HG02943 (cell line): ENCODE data around the gene GABPB2.
"Not testable (repeated sequence)": the region's sequence is repeated elsewhere in the genome, so short reads cannot be mapped to it uniquely, and the experiment has no call there.

Experiments
- ATAC-seq: cut with Tn5 transposase; IDR thresholded peaks from one replicate; pipeline ENCODE4 v1.9.1; 2021; ENCODE audit warnings: mild to moderate bottlenecking, low read depth, moderate library complexity; ENCODE audit not compliant: unreplicated experiment

Gene GABPB2

DNA sequence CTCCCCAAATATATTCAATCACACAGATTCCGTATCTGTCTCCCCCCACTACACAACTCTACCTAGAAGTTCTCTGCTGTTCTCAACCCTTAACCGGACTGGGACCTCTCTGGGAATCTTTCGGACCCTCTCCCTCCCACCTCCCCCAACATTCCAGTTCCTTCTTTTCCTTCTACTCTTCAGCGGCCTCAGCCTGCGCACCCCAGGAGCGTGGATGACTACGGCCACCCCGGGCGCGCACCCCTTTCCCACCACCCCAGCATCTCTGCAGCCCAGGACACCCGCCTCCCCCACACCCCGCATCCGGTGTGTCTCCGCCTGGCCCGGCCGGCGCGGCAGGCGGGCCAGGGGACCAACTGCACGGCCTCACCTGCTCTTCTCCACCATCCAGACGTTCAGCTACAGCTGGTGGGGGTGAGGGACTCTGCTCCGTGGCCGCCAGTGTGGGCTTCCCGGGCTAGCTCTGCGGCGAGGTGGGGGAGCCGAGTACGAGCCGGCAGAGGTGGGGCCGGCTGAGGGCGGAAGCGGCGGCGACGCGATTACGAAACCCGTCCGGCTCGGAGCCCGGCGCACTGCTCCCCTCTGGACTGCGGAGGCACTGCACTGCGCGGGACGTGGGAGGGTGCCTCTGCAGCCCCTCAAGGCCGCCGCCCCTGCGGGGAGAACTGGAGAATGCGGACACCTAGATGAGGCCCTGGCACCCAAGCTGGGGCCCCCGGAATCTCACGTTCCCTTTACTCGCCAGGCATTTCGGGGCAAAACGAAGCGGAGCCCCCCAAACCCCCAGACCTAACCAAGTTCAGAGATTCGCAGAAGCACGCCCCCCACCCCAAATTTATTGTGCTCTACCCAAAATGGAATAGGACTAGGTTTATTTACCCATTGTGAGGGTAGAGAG is 11.2 kb upstream of the GABPB2 start, which contains the start of gene CDC42SE1:
Gene CDC42SE1 (minus strand): TSS at position 514 of the 898 bp plus-strand sequence. CDS start 3,892 bp downstream, outside the sequence.
- peak; percentile 69 for ATAC-seq

DNA sequence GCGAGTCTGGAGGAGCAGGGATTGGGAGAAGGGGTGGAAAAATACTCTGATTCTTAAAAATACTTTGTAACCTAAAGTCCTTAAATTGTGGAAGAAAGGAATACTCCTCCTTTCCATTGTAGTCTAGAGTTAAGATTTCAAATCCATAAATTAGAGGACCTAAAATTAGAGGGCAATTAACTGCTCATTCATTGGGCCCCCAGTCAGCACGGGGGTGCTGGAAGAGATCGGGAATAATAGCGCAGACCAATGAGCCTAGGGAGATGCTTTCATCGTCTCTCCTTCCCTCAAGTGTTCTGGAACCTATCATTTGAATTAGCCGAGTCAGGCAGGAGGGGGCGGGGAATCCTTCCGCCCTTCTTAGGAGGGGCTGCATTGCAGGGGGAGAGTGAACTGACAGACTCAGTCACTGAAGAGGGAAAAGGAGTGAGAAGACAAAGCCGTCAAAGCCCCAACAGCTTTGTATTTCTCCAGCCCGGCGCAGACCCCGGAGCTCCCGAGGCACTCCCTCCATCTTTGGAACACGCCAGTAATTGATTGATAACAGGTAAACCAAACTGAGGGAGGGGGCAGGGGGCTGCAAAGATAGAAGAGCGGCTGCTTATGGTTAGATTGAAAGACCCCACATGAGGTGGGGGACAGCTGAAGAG is 10.4 kb upstream of the GABPB2 start, which contains the start of gene MLLT11:
Gene MLLT11 (plus strand): TSS at position 391 of the 650 bp plus-strand sequence. CDS start 6,828 bp downstream, outside the sequence.
- no peak for ATAC-seq

DNA sequence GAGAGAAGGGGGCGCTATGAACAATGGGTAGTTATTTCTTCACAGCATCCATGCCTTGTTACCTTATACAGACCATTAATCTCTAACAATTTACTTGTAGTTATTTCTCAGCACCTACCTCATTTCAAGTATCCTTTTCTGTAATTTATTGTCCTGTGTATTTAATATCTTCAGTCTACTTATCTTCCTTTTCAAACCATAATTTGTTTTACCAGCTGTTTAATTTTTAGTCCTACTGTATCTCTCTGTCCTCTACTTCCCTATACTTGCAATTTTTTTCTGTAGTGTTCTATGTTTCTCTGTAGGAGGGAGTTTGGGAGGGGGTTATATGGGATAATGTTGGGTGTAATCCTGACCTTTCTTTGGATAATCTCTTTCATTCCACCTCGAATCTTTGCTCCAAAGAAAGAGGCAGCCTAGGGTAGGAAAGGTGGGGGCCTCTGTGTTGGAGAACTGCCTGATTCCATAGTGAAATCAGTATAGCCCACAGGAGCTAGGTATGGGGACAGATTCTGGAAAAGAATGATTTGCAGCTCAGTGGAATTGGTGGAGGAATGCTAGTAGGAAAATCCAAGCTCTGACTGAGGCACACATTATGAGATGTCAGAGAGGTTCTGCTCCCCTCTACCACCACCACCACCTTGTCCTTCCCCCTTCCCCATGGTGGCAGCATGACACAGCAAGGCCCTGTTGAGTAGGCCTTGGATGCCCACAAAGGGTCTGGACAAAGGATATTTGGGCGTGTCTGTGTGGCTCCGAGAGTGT is 9.7 kb upstream of the GABPB2 start:
- ATAC-seq = no peak

DNA sequence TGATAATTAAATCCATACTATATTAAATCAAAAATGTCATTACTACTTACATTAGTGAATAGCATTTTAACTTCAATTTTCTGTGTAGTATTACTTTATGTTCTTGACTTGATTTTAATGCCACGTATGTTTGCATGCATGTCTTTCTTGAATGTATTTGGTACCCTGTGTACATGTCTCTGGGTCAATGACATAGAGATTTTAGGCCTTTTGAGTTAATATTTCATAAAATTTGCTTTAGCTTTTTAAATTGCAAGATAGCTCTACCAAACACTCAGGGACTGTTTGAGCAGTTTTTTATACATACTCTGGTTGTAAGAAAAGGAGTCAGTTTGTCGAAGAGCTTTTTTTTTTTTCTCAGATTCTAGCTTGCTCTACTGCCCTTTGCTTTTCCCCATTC is 8.9 kb upstream of the GABPB2 start:
- ATAC-seq = no peak

DNA sequence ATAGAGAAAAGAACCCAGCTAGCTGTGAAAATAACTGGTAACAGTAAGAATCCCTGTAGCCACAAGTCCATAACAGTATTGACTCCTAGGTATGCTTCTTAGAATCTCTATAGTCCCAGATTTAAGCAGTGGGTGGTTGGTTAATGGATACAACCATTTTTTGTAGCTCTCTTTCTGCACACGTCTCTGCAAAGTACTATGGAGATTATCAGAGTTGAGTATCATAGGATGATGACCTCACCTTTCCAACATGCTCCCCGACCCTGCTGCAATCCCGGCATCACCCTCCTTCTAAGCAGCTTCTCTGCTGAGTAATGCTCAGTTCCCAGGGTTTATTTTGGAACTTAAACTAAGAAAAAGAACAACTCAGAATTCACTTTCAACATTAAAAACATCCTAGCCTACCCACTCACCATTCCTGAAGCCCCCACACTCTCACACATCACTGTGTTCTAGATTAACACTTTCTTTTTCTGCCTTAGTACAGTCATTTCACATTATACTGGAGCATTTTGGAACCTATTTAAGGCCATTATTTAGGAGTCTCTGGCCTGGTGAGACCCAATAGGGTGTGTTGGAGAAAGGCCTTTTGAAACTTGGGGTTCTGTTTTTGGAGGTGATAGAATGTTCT is 7.7 kb upstream of the GABPB2 start:
- ATAC-seq = no peak

DNA sequence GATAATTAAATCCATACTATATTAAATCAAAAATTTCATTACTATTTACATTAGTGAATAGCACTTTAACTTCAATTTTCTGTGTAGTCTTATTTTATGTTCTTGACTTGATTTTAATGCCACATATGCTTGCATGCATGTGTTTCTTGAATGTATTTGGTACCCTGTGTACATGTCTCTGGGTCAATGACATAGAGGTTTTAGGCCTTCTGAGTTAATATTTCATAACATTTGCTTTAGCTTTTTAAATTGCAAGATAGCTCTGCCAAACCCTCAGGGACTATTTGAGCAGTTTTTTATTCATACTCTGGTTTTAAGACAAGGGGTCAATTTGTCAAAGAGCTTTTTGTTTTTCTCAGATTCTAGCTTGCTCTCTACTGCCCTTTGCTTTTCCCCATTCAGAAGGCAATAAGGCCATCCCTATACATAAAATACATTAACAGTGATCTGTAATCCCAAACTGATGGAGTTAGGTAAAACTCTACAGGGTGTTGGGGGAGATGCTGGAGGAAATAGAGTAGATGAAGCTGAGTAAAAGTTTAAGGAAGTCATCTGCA is 5.4 kb upstream of the GABPB2 start:
- no peak for ATAC-seq

DNA sequence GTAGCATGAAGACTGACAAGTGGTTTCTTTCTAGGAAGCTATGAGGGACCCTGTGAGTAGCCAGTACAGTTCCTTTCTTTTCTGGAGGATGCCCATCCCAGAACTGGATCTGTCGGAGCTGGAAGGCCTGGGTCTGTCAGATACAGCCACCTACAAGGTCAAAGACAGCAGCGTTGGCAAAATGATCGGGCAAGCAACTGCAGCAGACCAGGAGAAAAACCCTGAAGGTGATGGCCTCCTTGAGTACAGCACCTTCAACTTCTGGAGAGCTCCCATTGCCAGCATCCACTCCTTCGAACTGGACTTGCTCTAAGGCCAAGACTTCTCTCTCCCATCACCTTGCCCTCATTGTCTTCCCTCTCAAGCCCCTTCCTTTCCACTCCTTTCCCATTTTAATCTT is 3.4 kb upstream of the GABPB2 start:
- no peak for ATAC-seq

DNA sequence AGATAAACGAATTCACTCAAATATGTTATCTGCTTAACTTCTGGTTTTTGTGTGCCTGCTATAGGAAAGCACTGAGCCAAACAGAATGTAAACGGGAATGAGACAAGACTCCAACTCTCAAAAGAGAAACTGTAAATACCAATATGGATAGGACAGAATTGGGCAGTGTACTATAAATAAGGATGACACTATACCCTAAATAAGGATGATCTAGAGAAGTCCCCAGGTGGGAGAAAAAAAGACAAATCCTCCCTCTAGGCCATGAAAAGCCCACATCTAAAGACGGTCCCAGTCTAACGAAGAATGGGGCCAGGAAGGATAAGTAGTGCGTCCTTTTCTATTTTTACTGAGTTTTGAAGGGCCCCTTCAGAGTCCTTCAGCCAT is 1.5 kb upstream of the GABPB2 start:
- ATAC-seq = no peak

DNA sequence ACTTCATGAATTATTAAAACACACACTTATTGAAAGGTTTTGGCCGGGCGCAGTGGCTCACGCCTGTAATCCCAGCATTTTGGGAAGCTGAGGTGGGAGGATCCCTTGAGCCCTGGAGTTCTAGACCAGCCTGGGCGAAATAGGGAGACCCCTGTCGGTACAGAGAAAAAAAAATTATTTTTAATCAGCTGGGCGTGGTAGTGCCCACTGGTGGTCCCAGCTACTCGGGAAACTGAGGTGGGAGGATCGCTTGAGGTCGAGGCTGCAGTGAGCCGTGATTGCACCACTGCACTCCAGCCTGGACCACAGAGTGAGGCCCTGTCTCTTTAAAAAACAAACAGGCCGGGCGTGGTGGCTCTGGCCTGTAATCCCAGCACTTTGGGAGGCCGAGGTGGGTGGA is 1.7 kb downstream of the GABPB2 start:
- no peak for ATAC-seq

DNA sequence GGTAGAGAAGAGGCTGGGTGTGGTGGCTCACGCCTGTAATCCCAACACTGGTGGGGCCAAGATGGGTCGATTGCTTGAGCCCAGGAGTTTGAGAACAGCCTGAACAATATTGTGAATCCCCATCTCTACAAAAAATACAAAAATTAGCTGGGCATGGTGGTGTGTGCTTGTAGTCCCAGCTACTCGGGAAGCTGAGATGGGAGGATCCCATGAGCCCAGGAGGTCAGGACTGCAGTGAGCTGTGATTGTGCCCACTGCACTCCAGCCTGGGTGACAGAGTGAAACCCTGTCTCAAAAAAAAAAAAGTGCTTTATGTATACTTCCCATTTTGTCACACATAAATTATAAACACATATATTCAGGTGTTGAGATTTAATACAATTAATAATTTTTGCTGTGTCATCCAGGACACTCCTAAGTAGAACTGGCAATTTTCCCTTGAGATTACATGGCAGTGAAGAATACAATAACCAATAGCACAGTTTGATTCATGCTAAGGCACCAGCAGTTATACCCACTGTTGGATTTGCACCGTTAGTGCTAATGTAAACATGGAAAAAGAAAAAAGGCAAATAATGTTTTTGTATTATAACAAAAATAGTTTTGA is 15.5 kb downstream of the GABPB2 start:
- ATAC-seq = no peak

DNA sequence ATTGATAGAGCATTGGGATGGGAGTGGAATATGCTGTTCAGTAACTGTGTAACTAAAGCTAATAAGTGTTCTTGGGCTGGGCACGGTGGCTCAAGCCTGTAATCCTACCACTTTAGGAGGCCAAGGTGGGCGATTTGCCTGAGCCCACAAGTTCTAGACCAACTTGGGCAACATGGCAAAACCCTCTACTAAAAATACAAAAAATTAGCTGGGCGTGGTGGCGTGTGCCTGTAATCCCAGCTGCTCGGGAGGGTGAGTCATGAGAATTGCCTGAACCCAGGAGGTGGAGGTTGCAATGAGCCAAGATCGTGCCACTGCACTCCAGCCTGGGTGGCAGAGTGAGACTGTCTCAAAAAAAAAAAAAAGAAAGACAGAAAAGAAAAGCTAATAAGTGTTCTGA is 26.9 kb downstream of the GABPB2 start:
- ATAC-seq = not testable (repeated sequence)

DNA sequence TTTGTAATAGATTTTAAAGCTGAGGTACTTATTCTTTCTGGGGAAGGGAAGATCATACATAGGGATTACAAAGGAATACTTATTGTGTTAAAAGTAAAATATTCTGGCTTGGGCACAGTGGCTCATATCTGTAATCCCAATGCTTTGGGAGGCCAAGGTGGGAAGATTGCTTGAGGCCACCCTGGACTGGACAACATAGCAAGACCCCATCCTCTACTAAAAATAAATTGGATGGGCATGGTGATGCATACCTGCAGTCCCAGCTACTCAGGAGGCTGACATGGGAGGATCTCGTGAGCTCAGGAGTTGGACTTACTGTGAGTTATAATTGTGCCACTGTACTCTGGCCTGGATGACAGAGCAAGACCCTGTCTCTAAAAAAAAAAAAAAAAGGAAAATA is 27.6 kb downstream of the GABPB2 start:
- ATAC-seq = no peak

DNA sequence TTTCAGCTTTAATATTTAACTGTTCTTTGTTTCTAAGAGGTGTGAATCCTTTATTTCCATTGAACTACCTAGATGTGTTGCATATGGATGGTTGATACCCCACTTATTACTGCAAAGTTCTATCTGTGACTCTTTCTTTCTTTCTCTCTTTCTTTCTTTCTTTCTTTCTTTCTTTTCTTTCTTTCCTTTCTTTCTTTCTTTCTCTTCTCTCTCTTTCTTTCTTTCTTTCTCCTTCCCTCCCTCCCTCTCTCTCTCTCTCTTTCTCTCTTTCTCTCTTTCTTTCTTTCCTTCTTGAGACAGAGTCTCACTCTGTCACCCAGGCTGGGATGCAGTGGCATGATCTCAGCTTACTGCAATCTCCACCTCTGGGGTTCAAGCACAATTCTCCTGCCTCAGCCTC is 34.1 kb downstream of the GABPB2 start:
- ATAC-seq = no peak

DNA sequence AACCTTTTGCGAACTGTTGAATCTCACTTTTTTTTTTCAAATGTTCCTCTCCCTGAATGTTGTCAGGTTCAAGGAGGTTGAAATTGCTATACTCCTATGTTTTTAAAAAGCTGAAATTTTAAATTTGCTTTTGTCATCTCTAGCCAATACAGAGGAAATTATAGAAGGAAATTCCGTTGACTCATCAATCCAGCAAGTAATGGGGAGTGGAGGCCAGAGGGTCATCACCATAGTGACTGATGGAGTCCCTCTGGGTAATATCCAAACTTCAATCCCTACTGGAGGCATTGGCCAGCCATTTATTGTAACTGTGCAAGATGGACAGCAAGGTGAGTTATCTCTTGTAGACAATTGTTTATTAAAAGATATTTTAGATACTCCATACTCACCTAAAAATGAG is 36.3 kb downstream of the GABPB2 start:
- ATAC-seq = no peak

DNA sequence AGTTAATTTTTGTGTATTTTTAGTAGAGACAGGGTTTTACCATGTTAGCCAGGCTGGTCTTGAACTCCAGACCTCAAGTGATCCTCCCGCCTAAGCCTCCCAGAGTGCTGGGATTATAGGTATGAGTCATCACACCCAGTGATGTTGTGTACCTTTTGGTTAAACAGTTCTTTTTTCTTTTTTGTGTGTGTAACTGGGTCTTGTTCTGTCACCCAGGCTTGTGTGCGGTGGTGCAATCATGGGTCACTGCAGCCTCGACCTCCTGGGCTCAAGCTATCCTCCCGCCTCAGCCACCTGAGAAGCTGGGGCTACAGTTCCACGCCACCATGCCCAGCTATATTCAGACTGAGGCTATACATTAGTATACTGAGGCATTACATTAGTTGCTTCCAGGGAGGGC is 37.8 kb downstream of the GABPB2 start:
- no peak for ATAC-seq

DNA sequence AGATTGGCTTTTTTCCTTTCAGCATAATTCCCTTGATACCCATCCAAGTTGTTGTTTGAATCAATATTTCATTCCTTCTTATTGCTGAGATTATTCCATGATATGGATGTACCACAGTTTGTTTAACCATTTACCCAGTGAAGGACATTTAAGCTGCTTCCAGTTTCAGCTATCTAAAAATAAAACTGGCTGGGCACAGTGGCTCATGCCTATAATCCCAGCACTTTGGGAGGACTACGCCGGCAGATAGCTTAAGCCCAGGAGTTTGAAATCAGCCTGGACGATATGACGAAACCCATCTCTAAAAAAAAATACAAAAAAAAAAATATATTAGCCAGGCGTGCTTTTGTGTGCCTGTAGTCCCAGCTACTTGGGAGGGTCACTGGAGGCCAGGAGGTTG is 43.3 kb downstream of the GABPB2 start:
- no peak for ATAC-seq

DNA sequence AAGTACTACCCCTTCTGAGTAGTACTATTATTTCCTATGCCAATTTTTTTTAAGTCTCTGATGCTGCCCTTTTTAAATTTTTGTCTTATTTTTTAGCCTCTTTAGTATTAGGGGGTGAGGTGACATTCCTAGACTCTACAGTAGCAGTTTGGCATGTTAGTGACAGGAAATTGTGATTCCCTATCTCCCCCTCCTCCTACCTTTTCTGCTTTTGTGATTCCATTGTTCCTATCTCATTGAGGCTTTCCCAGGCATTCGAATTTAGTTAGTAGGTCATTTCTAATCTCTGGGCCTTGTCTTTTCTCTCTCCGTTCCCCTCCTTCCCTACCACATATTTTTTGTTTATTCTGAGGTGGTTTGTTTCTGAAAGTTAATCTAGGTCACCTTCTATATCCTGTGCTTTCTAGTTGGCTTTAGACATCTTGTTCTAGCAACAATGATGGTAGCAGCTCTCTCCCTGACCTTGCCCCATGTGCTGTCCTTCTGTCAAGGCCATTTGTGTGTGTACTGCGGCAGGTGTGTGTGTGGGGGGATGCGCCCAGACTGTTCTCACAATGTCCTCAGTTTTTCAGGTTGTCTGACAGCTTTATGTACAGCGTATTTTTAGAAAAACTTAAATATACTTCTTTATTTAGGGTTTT is 54.3 kb downstream of the GABPB2 start:
- no peak for ATAC-seq

DNA sequence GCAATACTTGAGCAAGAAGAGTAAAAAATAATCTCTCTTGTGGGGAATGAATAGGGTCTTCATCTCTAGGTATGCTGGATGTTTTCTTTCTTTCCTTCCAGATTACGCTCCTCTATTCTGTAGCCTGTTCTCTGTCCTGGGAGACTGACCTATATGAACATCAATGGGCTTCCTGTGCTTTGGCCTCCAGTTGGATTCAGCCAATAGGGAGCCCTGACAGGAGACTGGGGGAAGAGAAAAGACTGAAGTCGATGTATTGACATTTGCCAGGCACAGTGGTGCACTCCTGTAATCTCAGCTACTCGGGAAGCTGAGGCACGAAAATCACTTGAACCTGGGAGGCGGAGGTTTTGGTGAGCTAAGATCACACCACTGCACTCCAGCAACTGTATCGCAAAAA is 58.2 kb downstream of the GABPB2 start:
- ATAC-seq = no peak

DNA sequence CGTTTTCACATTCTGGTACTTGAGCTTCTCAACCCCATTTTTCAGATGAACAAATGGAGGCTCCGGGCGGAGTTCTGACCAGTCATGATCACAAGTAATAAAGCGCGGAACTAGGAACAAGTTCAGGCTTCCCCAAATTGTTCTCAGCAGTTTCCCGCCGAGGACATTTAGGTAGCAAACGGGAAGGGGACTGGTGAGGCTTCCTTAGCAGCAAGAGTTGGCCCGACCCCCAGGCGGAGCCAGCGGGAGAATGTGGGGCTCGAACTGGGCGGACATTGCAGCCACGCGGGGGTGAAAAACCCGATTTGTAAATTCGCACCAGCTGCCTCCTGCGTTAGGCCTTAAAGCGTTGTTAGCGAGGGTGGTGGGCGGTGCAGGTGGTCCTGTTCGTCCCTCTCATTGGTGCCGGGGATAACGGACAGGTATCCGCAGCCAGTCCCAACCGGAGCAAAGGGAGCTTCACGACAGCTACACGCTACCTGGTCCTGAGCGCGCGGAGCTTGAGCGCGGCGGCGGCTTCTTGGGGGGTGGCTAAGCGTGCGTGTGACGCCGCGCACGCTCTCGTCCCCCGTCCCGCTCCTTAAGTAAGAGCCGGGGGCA is 60.5 kb downstream of the GABPB2 start:
- no peak for ATAC-seq
